SK-N-SH (cell line): ENCODE measurements around the gene RAVER2. TPM values are rescaled to one million over a fixed set of nuclear protein-coding genes. Genes with fewer than 3 reads are reported as not detected.

Experiments used
- CTCF ChIA-PET: fragments of 300-600, 350-600 bp; formaldehyde crosslinking; extraction: SDS; loops from one replicate; lab custom pipeline; 2021; lab: Yijun Ruan, JAX
- POLR2A ChIA-PET: fragments of 350-600 bp; sonication (Branson Sonifier 250); formaldehyde crosslinking; extraction: SDS; loops from one replicate; lab custom pipeline; 2020; ENCODE audit warnings: antibody characterized with exemption, inconsistent platforms; lab: Yijun Ruan, JAX
- DNase-seq: peaks from one replicate; pipeline ENCODE4 v3.0.0; 2012
- H2AFZ ChIP-seq: fragments of 200-600 bp; sonication (generic); 2 replicates; pipeline ENCODE4 v1.8.1; 2016; ENCODE audit warnings: antibody characterized with exemption, mild to moderate bottlenecking, low read depth
- H3F3A ChIP-seq: fragments of 200-600 bp; sonication (generic); replicated peaks from 2 replicates; pipeline ENCODE3; 2016; ENCODE audit warnings: antibody characterized with exemption, mild to moderate bottlenecking; ENCODE audit not compliant: insufficient read depth
- H3K27ac ChIP-seq, 2 experiments: fragments of 200-500 bp in 1 of 2; fragments of 200-600 bp in 1 of 2; sonication (Bioruptor generic) in 1 of 2; sonication (generic), shearing (Covaris generic) in 1 of 2; 2 replicates each; pipeline versions ENCODE4 v1.5.1 to v1.6.1; 2014 to 2016; ENCODE audit warnings: low read depth in 2 of 2, inconsistent platforms in 1 of 2, low read length in 1 of 2, mild to moderate bottlenecking in 1 of 2, mixed read lengths in 1 of 2
- H3K27me3 ChIP-seq: fragments of 200-600 bp; sonication (generic), shearing (Covaris generic); 2 replicates; pipeline ENCODE4 v1.6.1; 2016; ENCODE audit warnings: mixed run types; ENCODE audit not compliant: insufficient read depth
- H3K36me3 ChIP-seq, 2 experiments: fragments of 200-500 bp in 1 of 2; fragments of 200-600 bp in 1 of 2; sonication (Bioruptor generic) in 1 of 2; sonication (generic) in 1 of 2; replicated peaks in 1 of 2; 2 replicates each; pipeline versions ENCODE3 to v1.5.1; 2014 to 2016; ENCODE audit warnings: low read length in 1 of 2, mild to moderate bottlenecking in 1 of 2; ENCODE audit not compliant: insufficient read depth in 2 of 2, control insufficient read depth in 1 of 2
- H3K4me1 ChIP-seq, 2 experiments: fragments of 200-500 bp in 1 of 2; fragments of 200-600 bp in 1 of 2; sonication (Bioruptor generic) in 1 of 2; sonication (generic), shearing (Covaris generic) in 1 of 2; 2 replicates each; pipeline versions ENCODE4 v1.5.1 to v1.6.1; 2014 to 2016; ENCODE audit warnings: low read depth in 1 of 2, low read length in 1 of 2, mixed run types in 1 of 2; ENCODE audit not compliant: insufficient read depth in 2 of 2, control insufficient read depth in 1 of 2
- H3K4me2 ChIP-seq: fragments of 200-600 bp; sonication (generic), shearing (Covaris generic); 2 replicates; pipeline ENCODE4 v1.6.1; 2017; ENCODE audit warnings: mixed run types
- H3K4me3 ChIP-seq, 2 experiments: fragments of 200-500 bp in 1 of 2; fragments of 200-600 bp in 1 of 2; sonication (Bioruptor generic) in 1 of 2; sonication (generic), shearing (Covaris generic) in 1 of 2; 2 replicates each; pipeline versions ENCODE4 v1.5.1 to v1.8.1; 2014 to 2016; ENCODE audit warnings: low read depth in 2 of 2, inconsistent platforms in 1 of 2, low read length in 1 of 2, mild to moderate bottlenecking in 1 of 2, mixed read lengths in 1 of 2, moderate library complexity in 1 of 2
- H3K79me2 ChIP-seq: fragments of 200-600 bp; sonication (generic); 2 replicates; pipeline ENCODE4 v1.8.1; 2017; ENCODE audit warnings: mild to moderate bottlenecking; ENCODE audit not compliant: insufficient read depth
- H3K9ac ChIP-seq: fragments of 200-600 bp; sonication (generic); 2 replicates; pipeline ENCODE4 v1.6.1; 2017; ENCODE audit warnings: mixed run types
- H3K9me2 ChIP-seq: fragments of 200-600 bp; sonication (generic); 2 replicates; pipeline ENCODE4 v1.6.1; 2017; ENCODE audit warnings: mixed run types
- H3K9me3 ChIP-seq: fragments of 200-600 bp; sonication (generic); 2 replicates; pipeline ENCODE4 v1.6.1; 2017; ENCODE audit warnings: mixed run types, mild to moderate bottlenecking, moderate library complexity
- H4K20me1 ChIP-seq: fragments of 200-600 bp; sonication (generic); 2 replicates; pipeline ENCODE4 v1.6.1; 2017; ENCODE audit warnings: mild to moderate bottlenecking, mixed run types; ENCODE audit not compliant: insufficient read depth
- CHD2 ChIP-seq: fragments of 150-350 bp; IDR thresholded peaks from 2 replicates; pipeline ENCODE4 v1.6.1; 2018; ENCODE audit warnings: low read length; ENCODE audit not compliant: partially characterized antibody
- CTCF ChIP-seq: fragments of 200-600 bp; sonication (generic); IDR thresholded peaks from 2 replicates; pipeline ENCODE4 v1.6.1; 2017; ENCODE audit warnings: antibody characterized with exemption, mild to moderate bottlenecking, moderate library complexity
- EP300 ChIP-seq, 2 experiments: IDR thresholded peaks; 2 replicates each; pipeline versions ENCODE4 v1.4.0 to v1.6.1; 2012; ENCODE audit warnings: borderline replicate concordance in 1 of 2, low read depth in 1 of 2, low read length in 1 of 2
- FOSL2 ChIP-seq: IDR thresholded peaks from 2 replicates; pipeline ENCODE4 v1.4.0; 2012; ENCODE audit warnings: low read depth, mild to moderate bottlenecking, moderate library complexity, borderline replicate concordance
- FOXJ3 ChIP-seq: sonication (generic); formaldehyde crosslinking; IDR thresholded peaks from 2 replicates; pipeline ENCODE4 v1.5.1; 2020; ENCODE audit warnings: mild to moderate bottlenecking, missing genetic modification reagents
- FOXM1 ChIP-seq: IDR thresholded peaks from 2 replicates; pipeline ENCODE4 v1.4.0; 2012; ENCODE audit warnings: low read depth, mild to moderate bottlenecking
- JUND ChIP-seq: IDR thresholded peaks from 2 replicates; pipeline ENCODE4 v1.4.0; 2012
- MAX ChIP-seq: IDR thresholded peaks from 2 replicates; pipeline ENCODE4 v1.4.0; 2012; ENCODE audit warnings: low read depth
- MXI1 ChIP-seq: IDR thresholded peaks from 2 replicates; pipeline ENCODE4 v1.6.1; 2012; ENCODE audit warnings: mild to moderate bottlenecking, low read depth, low read length, improper control_type of control experiment
- NFIC ChIP-seq: IDR thresholded peaks from 2 replicates; pipeline ENCODE4 v1.4.0; 2012; ENCODE audit warnings: borderline replicate concordance
- POLR2AphosphoS5 ChIP-seq: IDR thresholded peaks from 2 replicates; pipeline ENCODE4 v1.6.1; 2012; ENCODE audit warnings: low read depth, low read length
- RCOR1 ChIP-seq: fragments of 150-350 bp; IDR thresholded peaks from 2 replicates; pipeline ENCODE4 v1.6.1; 2017; ENCODE audit warnings: antibody characterized with exemption, low read length
- REST ChIP-seq: IDR thresholded peaks from 2 replicates; pipeline ENCODE4 v1.6.1; 2012; ENCODE audit warnings: mild to moderate bottlenecking, low read depth, low read length, moderate library complexity
- RFX5 ChIP-seq: IDR thresholded peaks from 2 replicates; pipeline ENCODE4 v1.6.1; 2012; ENCODE audit warnings: mild to moderate bottlenecking, improper control_type of control experiment, low read length
- SMC3 ChIP-seq: IDR thresholded peaks from 2 replicates; pipeline ENCODE4 v1.6.1; 2012; ENCODE audit warnings: low read depth, low read length, improper control_type of control experiment
- TCF12 ChIP-seq: IDR thresholded peaks from 2 replicates; pipeline ENCODE4 v1.4.0; 2012
- TEAD4 ChIP-seq: IDR thresholded peaks from 2 replicates; pipeline ENCODE4 v1.4.0; 2012; ENCODE audit warnings: mild to moderate bottlenecking, borderline replicate concordance; ENCODE audit not compliant: insufficient read depth
- USF1 ChIP-seq: IDR thresholded peaks from 2 replicates; pipeline ENCODE4 v1.4.0; 2012; ENCODE audit warnings: low read depth, borderline replicate concordance
- YY1 ChIP-seq: IDR thresholded peaks from 2 replicates; pipeline ENCODE4 v1.4.0; 2012; ENCODE audit warnings: low read depth, mild to moderate bottlenecking
- WGBS: methylation state at CpG from one replicate; pipeline ENCODE4 v1.1.6; 2017; ENCODE audit warnings: low lambda C conversion rate; 5-methylcytosine and 5-hydroxymethylcytosine counted together
- polyA plus RNA-seq, 3 experiments: library from polyadenylated mRNA; depleted of rRNA; stranded (reverse); fragments of >200 nt; gene quantifications; 2 replicates each; pipeline ENCODE4 v1.2.3, GENCODE V29; 2012

The RAVER2 gene
- polyA plus RNA-seq, 1 of the 3 experiments (the other 2 are of a cell fraction), result 7.3 TPM

GRCh38 chr1:64866689-64867088 is 121.8 kb downstream of the RAVER2 start:
- no peak overlapping the region for H3K4me3 ChIP-seq
- no peak overlapping the region; a peak in 1 of 4 replicates for H3K27ac ChIP-seq
- no peak overlapping the region for H2AFZ ChIP-seq
- no peak for TF ChIP-seq TCF12
- no peak for TF ChIP-seq MAX
- TF ChIP-seq POLR2AphosphoS5, result no peak
- H3F3A ChIP-seq, result no peaks in the 10 kb centered on the region
- no peaks in the 10 kb centered on the region for H4K20me1 ChIP-seq
- ChIA-PET POLR2A (no interaction called here), CTCF (no interaction called here)
- WGBS, result 98% methylated on average over 10 of the region's 10 CpGs
- no peak overlapping the region for H3K9ac ChIP-seq
- H3K36me3 ChIP-seq, result peaks cover 24 to 63% of the 10 kb centered on the region in 2 experiments
- no peaks in the 10 kb centered on the region for H3K79me2 ChIP-seq
- H3K9me3 ChIP-seq, result no peaks in the 10 kb centered on the region
- H3K27me3 ChIP-seq, result no peaks in the 10 kb centered on the region
- no peaks in the 10 kb centered on the region for H3K4me1 ChIP-seq
- DNase-seq, result no peak
- H3K9me2 ChIP-seq, result no peaks in the 10 kb centered on the region
- no peak overlapping the region for H3K4me2 ChIP-seq

- CTCF ChIA-PET, result interaction anchor here (1.4 kb wide), 1 partner anchor 342 kb away, joined by 4 read pairs; no protein-coding TSS in a partner anchor
Observed at GRCh38 chr1:64867266-64867665, 122.4 kb downstream of the RAVER2 start.

More at GRCh38 chr1:64867266-64867665, 122.4 kb downstream of the RAVER2 start:
- no peaks in the 10 kb centered on the region for H3K79me2 ChIP-seq
- no peaks in the 10 kb centered on the region for H3K4me1 ChIP-seq
- H3K9me3 ChIP-seq, result no peaks in the 10 kb centered on the region
- WGBS, result 88% methylated on average over 1 of the region's 1 CpG
- no peak overlapping the region for H2AFZ ChIP-seq
- no peaks in the 10 kb centered on the region for H3K27me3 ChIP-seq
- H3K27ac ChIP-seq, result no peak overlapping the region
- POLR2A ChIA-PET, result no interaction called here
- H3K9me2 ChIP-seq, result no peaks in the 10 kb centered on the region
- H3K9ac ChIP-seq, result no peak overlapping the region
- peaks cover 30 to 67% of the 10 kb centered on the region in 2 experiments for H3K36me3 ChIP-seq
- no peaks in the 10 kb centered on the region for H3F3A ChIP-seq
- no peak overlapping the region for H3K4me3 ChIP-seq
- no peak overlapping the region for H3K4me2 ChIP-seq
- H4K20me1 ChIP-seq, result no peaks in the 10 kb centered on the region
- TF ChIP-seq CTCF, result no peak
- no peak for TF ChIP-seq CHD2
- TF ChIP-seq TEAD4, result no peak
- TF ChIP-seq FOXJ3, result no peak
- no peak for TF ChIP-seq MXI1
- no peak for TF ChIP-seq NFIC
- no peak for TF ChIP-seq POLR2AphosphoS5
- TF ChIP-seq RCOR1, result no peak
- TF ChIP-seq EP300 (IDR thresholded peaks at IDR 0.05; ENCODE audit: borderline replicate concordance in 1 of 2, low read depth in 1 of 2, low read length in 1 of 2), result no peak
- TF ChIP-seq REST, result no peak
- TF ChIP-seq FOSL2, result no peak
- no peak for TF ChIP-seq MAX
- TF ChIP-seq RFX5, result no peak
- TF ChIP-seq SMC3, result no peak
- TF ChIP-seq FOXM1, result no peak
- TF ChIP-seq JUND, result no peak
- TF ChIP-seq YY1, result no peak
- TF ChIP-seq USF1, result no peak
- no peak for DNase-seq
